DND-41 (cell line): ENCODE data around the gene SLC12A8.

Source experiments
- EZH2 ChIP-seq: IDR thresholded peaks from 3 replicates; pipeline ENCODE4 v1.6.1; 2012; ENCODE audit warnings: borderline replicate concordance, low read depth, mild to moderate bottlenecking, moderate library complexity, low read length, inconsistent platforms; ENCODE audit not compliant: severe bottlenecking
- TF ChIP-seq, protein P1 (sequence below): IDR thresholded peaks from 2 replicates; pipeline ENCODE4 v1.5.1; 2012; ENCODE audit warnings: borderline replicate concordance, low read length, moderate library complexity, mild to moderate bottlenecking; ENCODE audit not compliant: poor library complexity, severe bottlenecking; ENCODE audit errors: extremely low read depth

DNA sequence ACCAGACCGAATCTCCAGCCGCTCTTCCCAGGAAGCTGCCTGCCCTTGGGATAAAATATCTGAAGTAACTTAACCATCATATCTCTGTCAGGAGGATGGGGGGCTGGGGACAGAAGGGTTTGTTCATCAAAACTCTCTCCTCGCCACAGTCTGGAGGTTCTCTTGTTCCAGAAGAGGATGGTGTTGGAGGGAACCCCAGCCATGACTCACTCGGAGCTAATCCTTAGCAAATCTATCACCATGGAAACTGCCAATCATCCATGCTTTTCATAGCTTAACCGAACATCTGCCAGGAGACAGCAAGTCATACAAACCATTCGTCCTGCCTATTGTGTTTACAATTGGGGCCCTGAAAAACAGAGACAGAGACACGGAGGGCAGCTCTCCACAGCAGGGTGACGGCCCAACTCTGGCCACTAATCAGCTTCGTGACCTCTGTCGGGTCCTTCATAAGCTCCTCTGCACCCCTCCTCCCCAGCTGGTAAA is 83.0 kb downstream of the SLC12A8 start:
- TF ChIP-seq EZH2, result no peak
- TF ChIP-seq, protein P1, sequence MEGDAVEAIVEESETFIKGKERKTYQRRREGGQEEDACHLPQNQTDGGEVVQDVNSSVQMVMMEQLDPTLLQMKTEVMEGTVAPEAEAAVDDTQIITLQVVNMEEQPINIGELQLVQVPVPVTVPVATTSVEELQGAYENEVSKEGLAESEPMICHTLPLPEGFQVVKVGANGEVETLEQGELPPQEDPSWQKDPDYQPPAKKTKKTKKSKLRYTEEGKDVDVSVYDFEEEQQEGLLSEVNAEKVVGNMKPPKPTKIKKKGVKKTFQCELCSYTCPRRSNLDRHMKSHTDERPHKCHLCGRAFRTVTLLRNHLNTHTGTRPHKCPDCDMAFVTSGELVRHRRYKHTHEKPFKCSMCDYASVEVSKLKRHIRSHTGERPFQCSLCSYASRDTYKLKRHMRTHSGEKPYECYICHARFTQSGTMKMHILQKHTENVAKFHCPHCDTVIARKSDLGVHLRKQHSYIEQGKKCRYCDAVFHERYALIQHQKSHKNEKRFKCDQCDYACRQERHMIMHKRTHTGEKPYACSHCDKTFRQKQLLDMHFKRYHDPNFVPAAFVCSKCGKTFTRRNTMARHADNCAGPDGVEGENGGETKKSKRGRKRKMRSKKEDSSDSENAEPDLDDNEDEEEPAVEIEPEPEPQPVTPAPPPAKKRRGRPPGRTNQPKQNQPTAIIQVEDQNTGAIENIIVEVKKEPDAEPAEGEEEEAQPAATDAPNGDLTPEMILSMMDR, result no peak
